LNCAP (cell line): ENCODE data around the gene TFDP2.

Experiments used
- TF ChIP-seq, protein P1 (sequence below): fragments of 450-650 bp; IDR thresholded peaks from 2 replicates; pipeline ENCODE4 v1.5.1; 2017; ENCODE audit warnings: mild to moderate bottlenecking

The TFDP2 gene

DNA sequence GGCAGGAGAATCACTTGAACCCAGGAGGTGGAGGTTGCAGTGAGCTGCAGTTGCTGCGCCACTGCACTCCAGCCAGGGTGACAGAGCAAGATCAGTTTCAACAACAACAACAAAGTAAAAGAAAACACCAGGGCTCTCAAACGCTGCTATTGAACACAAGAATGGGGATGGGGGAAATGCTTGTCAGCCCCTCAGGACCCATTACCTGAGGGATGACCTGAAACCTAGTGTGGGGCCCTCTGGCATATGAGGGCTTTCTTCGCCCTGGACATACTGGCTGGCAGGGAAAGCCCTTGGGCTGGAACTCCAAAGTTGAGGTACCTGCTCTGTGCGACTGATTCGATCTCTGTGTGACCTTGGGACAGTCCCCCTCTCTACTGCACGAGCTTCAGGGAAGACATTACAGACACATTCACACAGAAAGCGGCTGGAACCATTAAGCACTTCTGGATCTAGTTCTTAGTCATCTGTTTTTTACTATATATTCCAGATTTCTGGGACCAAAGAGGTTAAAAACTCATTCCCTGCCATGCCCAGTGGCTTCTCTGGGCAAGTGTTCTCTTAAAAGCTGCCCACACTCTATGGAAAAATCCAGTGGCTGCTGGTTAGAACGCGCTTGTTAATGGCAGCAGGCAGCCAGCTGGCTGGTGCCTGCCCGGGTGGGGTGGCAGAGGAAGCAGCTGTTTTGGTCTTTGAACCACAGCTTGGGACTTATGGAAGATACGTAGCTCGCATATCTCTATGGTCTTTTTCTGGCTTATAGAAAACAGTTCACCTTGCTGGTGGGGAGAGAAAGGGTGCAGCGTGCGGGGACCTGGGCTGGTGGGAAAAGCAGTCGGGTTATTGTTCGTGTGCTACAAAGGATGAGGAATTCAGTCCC, 215.7 kb downstream of the TFDP2 start:
- TF ChIP-seq, protein P1, sequence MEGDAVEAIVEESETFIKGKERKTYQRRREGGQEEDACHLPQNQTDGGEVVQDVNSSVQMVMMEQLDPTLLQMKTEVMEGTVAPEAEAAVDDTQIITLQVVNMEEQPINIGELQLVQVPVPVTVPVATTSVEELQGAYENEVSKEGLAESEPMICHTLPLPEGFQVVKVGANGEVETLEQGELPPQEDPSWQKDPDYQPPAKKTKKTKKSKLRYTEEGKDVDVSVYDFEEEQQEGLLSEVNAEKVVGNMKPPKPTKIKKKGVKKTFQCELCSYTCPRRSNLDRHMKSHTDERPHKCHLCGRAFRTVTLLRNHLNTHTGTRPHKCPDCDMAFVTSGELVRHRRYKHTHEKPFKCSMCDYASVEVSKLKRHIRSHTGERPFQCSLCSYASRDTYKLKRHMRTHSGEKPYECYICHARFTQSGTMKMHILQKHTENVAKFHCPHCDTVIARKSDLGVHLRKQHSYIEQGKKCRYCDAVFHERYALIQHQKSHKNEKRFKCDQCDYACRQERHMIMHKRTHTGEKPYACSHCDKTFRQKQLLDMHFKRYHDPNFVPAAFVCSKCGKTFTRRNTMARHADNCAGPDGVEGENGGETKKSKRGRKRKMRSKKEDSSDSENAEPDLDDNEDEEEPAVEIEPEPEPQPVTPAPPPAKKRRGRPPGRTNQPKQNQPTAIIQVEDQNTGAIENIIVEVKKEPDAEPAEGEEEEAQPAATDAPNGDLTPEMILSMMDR, result no peak

DNA sequence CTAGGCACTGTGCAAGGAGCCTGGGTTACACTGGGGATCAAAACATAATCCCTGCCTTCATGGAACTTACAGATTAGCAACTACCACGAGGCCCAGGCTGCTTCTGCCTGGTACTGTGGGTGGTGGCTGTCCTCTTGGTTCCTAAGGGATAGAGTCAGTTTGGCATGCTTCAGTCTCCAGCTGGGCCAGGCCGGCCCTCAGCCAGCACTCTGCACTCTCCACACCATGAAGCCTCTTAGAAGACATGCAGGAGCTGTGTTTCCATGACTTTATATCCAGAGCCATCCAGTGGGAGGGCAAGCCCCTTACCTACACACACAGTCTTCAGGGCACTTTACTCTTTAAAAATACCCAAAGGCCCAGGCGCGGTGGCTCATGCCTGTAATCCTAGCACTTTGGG, 218.5 kb downstream of the TFDP2 start:
- TF ChIP-seq, protein P1, result no peak

DNA sequence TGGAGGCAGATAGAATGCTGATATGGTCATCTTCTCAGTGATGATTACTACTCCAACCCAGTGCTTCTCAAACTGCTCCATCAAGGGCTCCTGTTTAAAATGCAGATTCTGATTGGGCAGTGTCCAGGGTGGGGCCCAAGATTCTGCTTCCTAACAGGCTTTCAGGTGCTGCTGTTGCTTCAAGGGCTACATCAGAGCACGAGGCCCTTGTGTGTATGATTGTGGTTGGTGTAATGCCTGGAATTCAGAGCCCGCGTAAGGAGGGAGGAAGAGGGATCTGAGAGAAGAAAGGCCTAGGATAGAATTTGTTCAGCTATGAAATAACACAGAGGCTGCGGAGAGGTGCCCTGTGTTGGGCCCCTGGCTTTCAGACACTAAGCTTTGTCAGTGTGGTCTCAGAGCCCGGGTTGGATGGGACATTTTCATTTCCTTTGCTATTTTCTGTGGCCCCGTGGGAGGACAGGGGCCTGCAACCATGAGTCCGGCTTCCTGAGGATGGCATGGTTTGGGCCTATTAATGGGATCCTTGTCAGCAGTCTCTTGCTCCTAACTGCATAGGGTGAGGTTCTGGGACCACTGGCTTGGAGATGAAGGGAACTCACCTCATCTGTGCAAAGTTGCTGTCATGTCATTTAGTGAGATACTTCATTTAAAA, 219.9 kb downstream of the TFDP2 start:
- TF ChIP-seq, protein P1, result no peak

DNA sequence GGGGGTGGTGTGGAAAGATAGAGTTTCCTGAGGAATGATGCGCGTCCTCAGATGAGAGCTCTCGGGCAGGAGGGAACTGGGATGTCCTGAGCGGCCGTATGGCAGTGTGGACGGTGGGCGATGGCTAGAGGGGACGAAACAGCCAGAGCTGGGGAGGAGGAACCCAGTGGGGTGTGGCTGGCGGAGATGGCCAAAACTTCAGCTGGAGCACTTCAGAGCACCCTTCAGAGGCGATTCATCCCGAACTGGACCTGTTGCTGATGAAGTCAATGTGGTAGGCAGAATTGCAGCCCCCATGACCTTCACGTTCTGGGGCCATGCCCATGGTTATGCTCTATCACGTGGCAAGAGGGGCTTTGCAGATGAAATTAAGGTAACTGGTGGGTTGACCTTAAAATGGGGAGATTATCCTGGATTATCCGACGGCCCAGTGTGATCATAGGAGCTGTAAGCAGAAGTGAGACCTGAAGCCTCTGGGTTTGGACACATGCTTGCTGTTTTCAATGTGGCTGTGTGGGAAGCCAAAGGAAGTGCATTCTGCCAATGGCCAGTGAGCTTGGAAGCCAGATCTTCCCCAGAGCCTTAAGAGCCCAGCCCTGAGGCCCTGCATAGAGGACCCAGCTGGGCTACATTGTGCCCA, 220.6 kb downstream of the TFDP2 start:
- TF ChIP-seq, protein P1, result no peak

DNA sequence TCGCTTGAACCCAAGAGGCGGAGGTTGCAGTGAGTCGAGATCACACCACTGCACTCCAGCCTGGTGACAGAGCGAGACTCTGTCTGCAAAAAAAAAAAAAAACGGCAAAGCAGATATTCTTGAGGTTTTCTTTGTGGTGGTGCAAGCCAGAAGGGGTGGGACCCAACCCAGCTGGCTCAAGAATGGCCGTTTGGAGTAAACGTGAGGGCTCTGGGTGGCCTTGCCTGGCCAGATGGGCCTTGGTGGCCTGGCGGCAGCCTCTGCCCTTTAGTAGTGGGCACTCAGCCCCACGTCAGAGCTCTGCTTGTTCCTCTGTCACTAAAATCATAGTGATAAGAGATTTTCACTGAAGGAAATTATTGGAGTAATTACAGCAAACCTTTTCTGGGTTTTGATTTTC, 222.4 kb downstream of the TFDP2 start:
- TF ChIP-seq, protein P1, result no peak

DNA sequence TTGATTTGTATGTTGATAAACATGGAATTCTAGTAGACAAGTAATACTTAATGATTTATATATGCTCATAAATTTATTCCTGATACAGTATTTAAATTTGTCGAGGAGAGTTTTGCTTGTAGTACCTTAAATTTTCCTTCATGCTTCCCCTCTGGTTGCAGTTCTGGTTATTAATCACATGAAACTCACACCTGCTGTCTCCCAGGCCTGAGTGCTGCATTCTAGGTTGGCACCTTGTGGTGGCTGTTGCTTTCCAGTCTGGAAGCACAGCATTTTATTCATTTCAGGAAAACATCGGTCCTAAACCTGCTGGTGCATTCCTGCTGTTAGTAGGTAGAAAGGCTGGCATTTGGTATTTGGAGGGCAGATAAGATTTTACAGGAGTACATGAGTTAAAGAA, 228.0 kb downstream of the TFDP2 start:
- TF ChIP-seq, protein P1, result no peak

DNA sequence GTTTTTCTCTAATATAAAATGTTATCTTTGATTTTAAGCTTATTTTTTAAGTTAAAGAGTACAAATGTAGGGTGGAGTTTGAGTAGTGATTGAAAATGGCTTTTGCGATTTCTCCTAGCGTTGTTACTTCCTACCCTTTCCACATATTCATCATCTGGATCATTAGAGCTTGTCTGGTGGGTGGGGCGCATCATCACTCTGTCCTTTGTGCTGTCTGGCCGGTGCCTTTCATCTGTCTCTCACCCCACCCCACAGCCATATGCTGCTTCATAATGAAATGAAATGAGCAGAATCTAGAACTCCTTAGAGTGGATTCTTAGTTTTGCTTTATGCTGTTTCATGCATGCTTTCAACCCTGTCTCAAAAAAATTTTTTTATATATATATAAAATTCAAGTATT, 228.6 kb downstream of the TFDP2 start:
- TF ChIP-seq, protein P1, result no peak
